HepG2 (cell line): ENCODE results near the gene CACNA1D.

Experiments used
- EZH2 ChIP-seq: conservative IDR thresholded peaks from 2 replicates; pipeline ENCODE4 v1.6.1; 2012; ENCODE audit warnings: mild to moderate bottlenecking, low read depth, low read length, moderate library complexity
- SP140L ChIP-seq: sonication (generic); formaldehyde crosslinking; IDR thresholded peaks from 2 replicates; pipeline ENCODE4 v1.4.0; 2020; ENCODE audit warnings: missing genetic modification reagents, borderline replicate concordance
- ZFP1 ChIP-seq: IDR thresholded peaks from 2 replicates; pipeline ENCODE4 v1.6.1; 2016
- TF ChIP-seq, protein P1 (sequence below): sonication (generic); formaldehyde crosslinking; IDR thresholded peaks from 2 replicates; pipeline ENCODE4 v1.5.0; 2020; ENCODE audit warnings: mild to moderate bottlenecking, missing genetic modification reagents, moderate library complexity
- TF ChIP-seq, protein P2 (sequence below): IDR thresholded peaks from 2 replicates; pipeline ENCODE4 v1.6.1; 2012; ENCODE audit warnings: inconsistent platforms
- TF ChIP-seq, protein P3 (sequence below): sonication (generic); formaldehyde crosslinking; IDR thresholded peaks from 2 replicates; pipeline ENCODE4 v1.4.0; 2020; ENCODE audit warnings: missing genetic modification reagents

DNA sequence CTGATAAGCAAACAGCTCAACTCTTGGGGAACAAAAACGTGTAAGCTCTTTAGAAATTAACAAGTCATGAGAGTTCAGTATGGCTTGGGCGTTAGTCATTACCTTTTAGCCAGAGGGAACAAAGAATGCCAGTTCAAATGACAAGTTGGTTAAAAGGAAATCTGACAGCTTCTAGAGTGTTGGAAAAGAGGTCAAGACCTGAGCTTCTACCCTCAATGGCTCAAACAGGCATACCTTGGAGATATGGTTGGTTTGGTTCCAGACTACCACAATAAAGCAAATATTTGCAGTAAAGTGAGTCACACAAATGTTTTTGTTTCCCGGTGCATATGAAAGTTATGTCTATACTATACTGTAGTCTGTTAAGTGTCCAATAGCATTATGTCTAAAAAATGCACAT, 136.1 kb downstream of the CACNA1D start:
- TF ChIP-seq EZH2 (no peak), SP140L (no peak), ZFP1 (CRISPR knock-in tag) (no peak)
- TF ChIP-seq, protein P1, sequence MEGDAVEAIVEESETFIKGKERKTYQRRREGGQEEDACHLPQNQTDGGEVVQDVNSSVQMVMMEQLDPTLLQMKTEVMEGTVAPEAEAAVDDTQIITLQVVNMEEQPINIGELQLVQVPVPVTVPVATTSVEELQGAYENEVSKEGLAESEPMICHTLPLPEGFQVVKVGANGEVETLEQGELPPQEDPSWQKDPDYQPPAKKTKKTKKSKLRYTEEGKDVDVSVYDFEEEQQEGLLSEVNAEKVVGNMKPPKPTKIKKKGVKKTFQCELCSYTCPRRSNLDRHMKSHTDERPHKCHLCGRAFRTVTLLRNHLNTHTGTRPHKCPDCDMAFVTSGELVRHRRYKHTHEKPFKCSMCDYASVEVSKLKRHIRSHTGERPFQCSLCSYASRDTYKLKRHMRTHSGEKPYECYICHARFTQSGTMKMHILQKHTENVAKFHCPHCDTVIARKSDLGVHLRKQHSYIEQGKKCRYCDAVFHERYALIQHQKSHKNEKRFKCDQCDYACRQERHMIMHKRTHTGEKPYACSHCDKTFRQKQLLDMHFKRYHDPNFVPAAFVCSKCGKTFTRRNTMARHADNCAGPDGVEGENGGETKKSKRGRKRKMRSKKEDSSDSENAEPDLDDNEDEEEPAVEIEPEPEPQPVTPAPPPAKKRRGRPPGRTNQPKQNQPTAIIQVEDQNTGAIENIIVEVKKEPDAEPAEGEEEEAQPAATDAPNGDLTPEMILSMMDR, result no peak
- TF ChIP-seq, protein P2, sequence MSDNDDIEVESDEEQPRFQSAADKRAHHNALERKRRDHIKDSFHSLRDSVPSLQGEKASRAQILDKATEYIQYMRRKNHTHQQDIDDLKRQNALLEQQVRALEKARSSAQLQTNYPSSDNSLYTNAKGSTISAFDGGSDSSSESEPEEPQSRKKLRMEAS, result no peak
- TF ChIP-seq, protein P3, sequence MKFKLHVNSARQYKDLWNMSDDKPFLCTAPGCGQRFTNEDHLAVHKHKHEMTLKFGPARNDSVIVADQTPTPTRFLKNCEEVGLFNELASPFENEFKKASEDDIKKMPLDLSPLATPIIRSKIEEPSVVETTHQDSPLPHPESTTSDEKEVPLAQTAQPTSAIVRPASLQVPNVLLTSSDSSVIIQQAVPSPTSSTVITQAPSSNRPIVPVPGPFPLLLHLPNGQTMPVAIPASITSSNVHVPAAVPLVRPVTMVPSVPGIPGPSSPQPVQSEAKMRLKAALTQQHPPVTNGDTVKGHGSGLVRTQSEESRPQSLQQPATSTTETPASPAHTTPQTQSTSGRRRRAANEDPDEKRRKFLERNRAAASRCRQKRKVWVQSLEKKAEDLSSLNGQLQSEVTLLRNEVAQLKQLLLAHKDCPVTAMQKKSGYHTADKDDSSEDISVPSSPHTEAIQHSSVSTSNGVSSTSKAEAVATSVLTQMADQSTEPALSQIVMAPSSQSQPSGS (CRISPR knock-in tag), result no peak
